Activated CD4-positive, alpha-beta T cell treated with anti-CD3 and anti-CD28 coated beads, Interleukin-2, amount 10 ng/mL, durations not matched to agents 24 days and 14 days (primary cell): ENCODE measurements around the gene KIF5B. TPM values are rescaled to one million over a fixed set of nuclear protein-coding genes. Genes with fewer than 3 reads are reported as not detected.

Experiments used
- total RNA-seq: library from RNA; stranded (reverse); gene quantifications from 2 replicates; pipeline ENCODE4 v1.2.3, GENCODE V29; 2022

KIF5B gene
- total RNA-seq, 1 donor from 2014 or later = 82.2 TPM

Other genes with a start within 250 kb of the KIF5B start
- 3.6 and 3.7 TPM in 2 replicates for gene ARHGAP12, start 127.6 kb downstream of the KIF5B start, total RNA-seq